Uterus (tissue), 4 donors: Measurements from ENCODE around the gene MPHOSPH6. TPM values are rescaled to one million over a fixed set of nuclear protein-coding genes. Genes with fewer than 3 reads are reported as not detected.

ENCODE experiments used
- DNase-seq, 2 donors: peaks; one replicate each; pipeline ENCODE4 v3.0.0-alpha.2; 2019 to 2020
- H3K27ac ChIP-seq, 2 donors: fragments of 200-600 bp; sonication (generic); 1 replicate in 1 of 2; 2 replicates in 1 of 2; pipeline ENCODE4 v1.5.1; 2016 to 2018
- H3K27me3 ChIP-seq, 2 donors: fragments of 200-600 bp; sonication (generic); one replicate each; pipeline ENCODE4 v1.5.1; 2018 to 2019; ENCODE audit warnings: control low read depth in 1 of 2
- H3K36me3 ChIP-seq, 2 donors: fragments of 200-600 bp; sonication (generic); one replicate each; pipeline ENCODE4 v1.5.1; 2019; ENCODE audit warnings: control low read depth in 1 of 2
- H3K4me1 ChIP-seq, 2 donors: fragments of 200-600 bp; sonication (generic); one replicate each; pipeline ENCODE4 v1.5.1; 2018 to 2019; ENCODE audit warnings: control low read depth in 1 of 2
- H3K4me3 ChIP-seq, 2 donors: fragments of 200-600 bp; sonication (generic); 1 replicate in 1 of 2; 2 replicates in 1 of 2; pipeline ENCODE4 v1.5.1; 2018 to 2019; ENCODE audit warnings: mild to moderate bottlenecking in 1 of 2
- H3K9me3 ChIP-seq, 2 donors: fragments of 200-600 bp; sonication (generic); one replicate each; pipeline ENCODE4 v1.5.1; 2019; ENCODE audit warnings: control low read depth in 1 of 2
- CTCF ChIP-seq, 4 experiments: fragments of 200-600 bp in 2 of 4; fragments of 450-650 bp in 2 of 4; sonication (generic) in 2 of 4; IDR thresholded peaks; one replicate each; pipeline ENCODE4 v1.5.1; 2016 to 2019; ENCODE audit warnings: antibody characterized with exemption in 4 of 4, mild to moderate bottlenecking in 2 of 4, moderate library complexity in 1 of 4
- POLR2A ChIP-seq, 2 donors: fragments of 450-650 bp; IDR thresholded peaks; one replicate each; pipeline ENCODE4 v1.6.1; 2016; ENCODE audit warnings: antibody characterized with exemption in 2 of 2, mild to moderate bottlenecking in 1 of 2, moderate library complexity in 1 of 2
- intact Hi-C: fragments of 100-400 bp; cut with DNase I; formaldehyde crosslinking; loops from one replicate; pipeline ENCODE4 v1.15.1; 2023; ENCODE audit warnings: low total_unique reads
- total RNA-seq, 4 donors: library from RNA; depleted of rRNA in 3 of 4; stranded (reverse); fragments of >200 nt in 3 of 4; gene quantifications; one replicate each; pipeline versions ENCODE4 v1.1.0 to v1.2.4, GENCODE V29; 2014 to 2023
- donor health status: DM: yes; HTN: yes; CAD: no.

The MPHOSPH6 gene
- total RNA-seq, 4 donors from 2014 or later, result 18.4 to 55.6 (median 29.8) TPM

GRCh38 chr16:82156761-82157533 is 13.1 kb downstream of the MPHOSPH6 start:
- Histone ChIP-seq H3K36me3 (no peaks in the 10 kb centered on the region), H3K27ac (peak overlapping the region; percentile 66 to 75), H3K4me3 (no peak overlapping the region), H3K27me3 (no peaks in the 10 kb centered on the region), H3K4me1 (peaks cover 0 to 7% of the 10 kb centered on the region in 2 donors), H3K9me3 (no peaks in the 10 kb centered on the region)
- peak in 1 of 2 donors; percentile 27 for DNase-seq
- no peak for TF ChIP-seq POLR2A (IDR thresholded peaks at IDR 0.05)
- TF ChIP-seq CTCF (IDR thresholded peaks at IDR 0.05), result no peak
- intact Hi-C loops, result no loop called here

- Histone ChIP-seq H3K27me3 (no peaks in the 10 kb centered on the region), H3K4me1 (peaks cover 0 to 6% of the 10 kb centered on the region in 2 donors), H3K36me3 (no peaks in the 10 kb centered on the region), H3K27ac (peak overlapping the region in 1 of 2 donors; percentile 3), H3K4me3 (no peak overlapping the region), H3K9me3 (no peaks in the 10 kb centered on the region)
- intact Hi-C loops, result no loop called here
- TF ChIP-seq CTCF (IDR thresholded peaks at IDR 0.05) (no peak), POLR2A (IDR thresholded peaks at IDR 0.05) (no peak)
- DNase-seq, result peak in 1 of 2 donors; percentile 40
Measured at GRCh38 chr16:82152641-82153112, 17.3 kb downstream of the MPHOSPH6 start.

GRCh38 chr16:82152196-82152595 is 17.8 kb downstream of the MPHOSPH6 start:
- no peaks in the 10 kb centered on the region for H3K27me3 ChIP-seq
- no peak for TF ChIP-seq CTCF (IDR thresholded peaks at IDR 0.05)
- H3K4me1 ChIP-seq, result peaks cover 0 to 6% of the 10 kb centered on the region in 2 donors
- no peak overlapping the region for H3K4me3 ChIP-seq
- H3K9me3 ChIP-seq, result no peaks in the 10 kb centered on the region
- H3K27ac ChIP-seq, result peak overlapping the region in 1 of 2 donors; percentile 3
- DNase-seq, result no peak
- intact Hi-C loops, result no loop called here
- no peaks in the 10 kb centered on the region for H3K36me3 ChIP-seq

GRCh38 chr16:82150549-82150948 is 19.5 kb downstream of the MPHOSPH6 start:
- no peaks in the 10 kb centered on the region for H3K27me3 ChIP-seq
- H3K9me3 ChIP-seq, result no peaks in the 10 kb centered on the region
- intact Hi-C loops, result no loop called here
- H3K27ac ChIP-seq, result no peak overlapping the region
- no peak overlapping the region for H3K4me3 ChIP-seq
- H3K36me3 ChIP-seq, result no peaks in the 10 kb centered on the region
- H3K4me1 ChIP-seq, result peaks cover 0 to 6% of the 10 kb centered on the region in 2 donors
- TF ChIP-seq POLR2A (IDR thresholded peaks at IDR 0.05), result no peak
- no peak for TF ChIP-seq CTCF (IDR thresholded peaks at IDR 0.05)
- DNase-seq, result no peak

- Histone ChIP-seq H3K4me3 (no peak overlapping the region), H3K27me3 (no peaks in the 10 kb centered on the region), H3K36me3 (no peaks in the 10 kb centered on the region), H3K27ac (no peak overlapping the region), H3K4me1 (peaks cover 0 to 6% of the 10 kb centered on the region in 2 donors), H3K9me3 (no peaks in the 10 kb centered on the region)
- intact Hi-C loops, result no loop called here
- TF ChIP-seq POLR2A (IDR thresholded peaks at IDR 0.05), result no peak
- TF ChIP-seq CTCF (IDR thresholded peaks at IDR 0.05), result no peak
- no peak for DNase-seq
Measured at GRCh38 chr16:82149536-82149935, 20.5 kb downstream of the MPHOSPH6 start.
